Omental fat pad (tissue), 4 donors: ENCODE measurements around the gene DAPK1. TPM values are rescaled to one million over a fixed set of nuclear protein-coding genes. Genes with fewer than 3 reads are reported as not detected.

Experiments used
- ATAC-seq: fragments of 150-250 bp; one replicate; pipeline ENCODE4 v1.9.1; 2016; ENCODE audit warnings: mild to moderate bottlenecking, moderate library complexity; ENCODE audit not compliant: low FRiP score
- DNase-seq: peaks from one replicate; pipeline ENCODE4 v3.0.0-alpha.2; 2019; ENCODE audit warnings: low spot score
- total RNA-seq, 4 donors: library from RNA; depleted of rRNA; stranded (reverse); fragments of >200 nt; gene quantifications; one replicate each; pipeline ENCODE4 v1.1.0, GENCODE V29; 2016
- TF ChIP-seq, protein P1 (sequence below), 3 donors: fragments of 450-650 bp; IDR thresholded peaks; one replicate each; pipeline ENCODE4 v1.5.1; 2016 to 2017; ENCODE audit warnings: antibody characterized with exemption in 3 of 3, mild to moderate bottlenecking in 3 of 3, moderate library complexity in 2 of 3

The DAPK1 gene
- total RNA-seq, 4 donors from 2014 or later: 56.1 to 214 (median 88.1) TPM

DNA sequence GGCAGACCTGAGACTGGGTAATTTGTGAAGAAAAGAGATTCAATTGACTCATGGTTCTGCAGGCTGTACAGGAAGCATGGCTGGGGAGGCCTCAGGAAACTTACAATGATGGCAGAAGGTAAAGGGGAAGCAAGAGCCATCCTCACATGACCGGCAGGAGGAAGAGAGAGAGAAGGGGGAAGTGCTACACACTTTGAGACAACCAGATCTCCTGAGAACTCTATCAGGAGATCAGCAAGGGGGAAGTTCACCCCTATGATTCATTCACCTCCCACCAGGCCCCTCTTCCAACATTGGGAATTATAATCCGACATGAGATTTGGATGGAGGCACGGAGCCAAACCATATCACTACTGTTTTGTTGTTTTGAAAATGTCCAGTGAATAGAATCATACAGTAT lies 110.2 kb downstream of the DAPK1 start:
- no peak for DNase-seq
- TF ChIP-seq, protein P1, sequence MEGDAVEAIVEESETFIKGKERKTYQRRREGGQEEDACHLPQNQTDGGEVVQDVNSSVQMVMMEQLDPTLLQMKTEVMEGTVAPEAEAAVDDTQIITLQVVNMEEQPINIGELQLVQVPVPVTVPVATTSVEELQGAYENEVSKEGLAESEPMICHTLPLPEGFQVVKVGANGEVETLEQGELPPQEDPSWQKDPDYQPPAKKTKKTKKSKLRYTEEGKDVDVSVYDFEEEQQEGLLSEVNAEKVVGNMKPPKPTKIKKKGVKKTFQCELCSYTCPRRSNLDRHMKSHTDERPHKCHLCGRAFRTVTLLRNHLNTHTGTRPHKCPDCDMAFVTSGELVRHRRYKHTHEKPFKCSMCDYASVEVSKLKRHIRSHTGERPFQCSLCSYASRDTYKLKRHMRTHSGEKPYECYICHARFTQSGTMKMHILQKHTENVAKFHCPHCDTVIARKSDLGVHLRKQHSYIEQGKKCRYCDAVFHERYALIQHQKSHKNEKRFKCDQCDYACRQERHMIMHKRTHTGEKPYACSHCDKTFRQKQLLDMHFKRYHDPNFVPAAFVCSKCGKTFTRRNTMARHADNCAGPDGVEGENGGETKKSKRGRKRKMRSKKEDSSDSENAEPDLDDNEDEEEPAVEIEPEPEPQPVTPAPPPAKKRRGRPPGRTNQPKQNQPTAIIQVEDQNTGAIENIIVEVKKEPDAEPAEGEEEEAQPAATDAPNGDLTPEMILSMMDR (IDR thresholded peaks at IDR 0.05): no peak
- no peak for ATAC-seq

DNA sequence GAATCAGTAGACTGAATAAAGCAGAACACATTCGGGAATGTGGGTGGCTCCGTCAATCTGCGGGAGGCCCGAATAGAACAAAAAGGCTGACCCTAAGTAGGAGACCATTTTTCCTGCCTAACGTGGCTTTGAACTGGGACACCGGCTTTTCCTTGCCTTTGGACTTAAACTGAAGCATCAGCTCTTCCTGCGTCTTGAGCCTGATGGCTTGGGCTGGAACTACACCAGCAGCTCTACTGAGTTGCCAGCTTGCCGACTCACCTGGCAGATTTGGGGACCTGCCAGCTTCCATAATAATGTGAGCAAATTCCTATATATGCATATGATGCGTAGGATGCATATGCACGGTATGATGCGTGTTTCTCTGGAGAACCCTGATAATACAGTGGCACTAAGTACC lies 111.3 kb downstream of the DAPK1 start:
- TF ChIP-seq, protein P1 (IDR thresholded peaks at IDR 0.05): no peak
- no peak for ATAC-seq
- no peak for DNase-seq

DNA sequence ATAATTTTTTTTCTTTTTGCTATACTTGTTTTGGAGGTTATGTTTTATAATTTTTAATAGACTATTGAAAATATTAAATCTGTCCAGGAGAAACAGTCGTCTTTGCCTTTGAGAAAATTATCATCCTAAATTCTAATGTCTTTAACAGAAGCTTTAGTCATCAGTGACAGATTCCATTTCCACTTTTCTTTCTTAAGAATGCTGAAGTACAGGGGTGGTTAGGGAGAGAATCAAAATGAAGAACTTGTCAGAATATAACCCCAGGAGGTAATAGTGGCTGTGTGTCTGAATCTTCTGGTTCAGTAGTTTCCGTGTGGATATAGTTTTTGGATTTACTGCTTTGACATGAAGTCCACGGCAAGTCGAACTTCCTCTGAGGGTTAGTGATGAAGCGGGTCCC lies 111.8 kb downstream of the DAPK1 start:
- DNase-seq (no peak), ATAC-seq (no peak)
- TF ChIP-seq, protein P1 (IDR thresholded peaks at IDR 0.05): no peak

DNA sequence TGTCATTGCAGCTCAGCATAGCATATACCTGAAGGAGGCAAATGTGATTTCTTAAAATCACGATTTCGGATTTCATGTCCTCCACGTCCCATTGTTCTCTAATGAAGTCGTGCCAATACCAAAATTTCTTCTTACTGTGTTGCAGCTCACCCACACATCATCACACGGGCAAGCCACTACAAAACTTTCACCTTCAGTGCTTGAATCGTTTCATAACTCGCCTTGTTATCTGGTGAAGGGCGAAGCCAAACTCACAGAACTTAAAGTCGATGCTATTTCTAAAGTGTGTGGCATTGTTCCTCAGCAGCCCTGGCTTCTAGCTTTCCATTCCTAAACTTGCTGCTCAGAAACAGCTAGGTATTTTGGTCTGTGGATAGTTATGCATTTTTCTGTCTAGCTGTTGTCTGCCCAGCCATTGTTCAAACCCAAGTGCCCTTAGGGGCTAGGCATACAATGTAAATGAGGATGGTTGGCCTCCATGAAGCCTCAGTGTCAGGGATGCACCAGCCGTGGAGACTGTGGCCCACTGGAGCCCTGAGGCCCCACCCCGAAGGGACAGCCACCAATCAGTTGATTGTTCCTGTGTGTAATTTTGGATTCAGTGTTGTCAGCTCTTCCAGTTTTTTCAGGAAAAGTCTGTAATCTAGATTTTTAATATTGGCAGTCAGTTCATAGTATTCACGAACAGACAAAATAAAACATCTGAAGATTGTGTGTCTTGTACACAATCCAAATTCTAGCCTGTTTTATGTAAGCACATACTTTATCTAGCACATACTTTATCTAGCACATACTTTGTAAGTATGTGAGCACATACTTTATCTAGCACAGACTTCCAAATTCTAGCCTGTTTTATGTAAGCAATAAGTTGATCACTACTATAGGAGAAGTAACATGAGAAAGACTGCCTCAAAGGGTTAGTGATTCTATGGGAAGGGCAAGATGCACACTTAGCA lies 112.8 kb downstream of the DAPK1 start:
- TF ChIP-seq, protein P1 (IDR thresholded peaks at IDR 0.05): no peak
- ATAC-seq (no peak), DNase-seq (no peak)

DNA sequence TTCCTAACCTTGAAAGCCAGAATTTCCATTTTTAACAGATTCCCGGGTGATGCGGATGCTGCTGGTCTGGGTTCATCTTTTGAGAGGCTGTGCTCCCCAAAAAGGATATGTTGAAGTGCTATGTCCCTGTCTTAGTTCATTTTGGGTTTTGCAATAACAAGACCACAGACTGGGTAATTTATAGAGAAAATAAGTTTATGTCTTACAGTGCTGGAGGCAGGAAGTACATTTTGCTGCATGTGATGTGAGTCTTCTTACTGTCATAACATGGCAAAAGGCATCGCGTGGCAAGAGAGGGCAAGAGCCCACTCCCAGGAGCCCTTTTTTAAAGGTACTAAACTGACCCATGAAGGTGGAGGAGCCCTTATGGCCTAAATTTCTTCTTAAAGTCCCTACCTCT lies 114.1 kb downstream of the DAPK1 start:
- DNase-seq: no peak
- TF ChIP-seq, protein P1 (IDR thresholded peaks at IDR 0.05): no peak
- ATAC-seq: no peak

DNA sequence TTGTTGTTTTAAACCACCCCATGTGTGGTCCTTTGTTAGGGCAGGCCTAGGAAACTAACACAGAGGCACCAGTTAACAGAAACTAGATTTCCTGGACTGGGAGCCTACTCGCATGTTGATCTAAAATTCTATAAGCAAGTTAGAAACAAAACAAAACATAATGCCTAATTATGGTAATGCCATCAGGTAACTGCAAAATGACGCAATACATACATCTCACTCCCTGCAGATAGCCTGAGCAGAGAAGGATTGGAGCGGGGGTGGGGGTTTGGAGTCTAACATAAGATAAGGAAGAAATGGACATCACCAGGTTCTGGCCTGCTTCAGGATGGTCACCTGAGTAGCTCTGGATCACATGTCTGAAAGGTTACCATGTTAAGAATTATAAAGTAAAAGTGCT lies 114.9 kb downstream of the DAPK1 start:
- TF ChIP-seq, protein P1 (IDR thresholded peaks at IDR 0.05): no peak
- ATAC-seq: no peak
- DNase-seq: no peak
